Astrocyte of the cerebellum (primary cell): ENCODE measurements around the gene GHITM.
"Not testable (repeated sequence)": the region's sequence is repeated elsewhere in the genome, so short reads cannot be mapped to it uniquely, and the experiment has no call there.

Experiments
- DNase-seq: peaks from one replicate; pipeline ENCODE4 v3.0.0-alpha.2; 2011; ENCODE audit warnings: low read depth
- H3K4me3 ChIP-seq: 2 replicates; pipeline ENCODE4 v1.5.1; 2011; ENCODE audit warnings: mild to moderate bottlenecking, low read depth, low read length, moderate library complexity
- CTCF ChIP-seq: IDR thresholded peaks from 2 replicates; pipeline ENCODE4 v1.5.1; 2012; ENCODE audit warnings: low read length, low read depth, moderate library complexity, mild to moderate bottlenecking; ENCODE audit errors: missing control alignments
- in situ Hi-C: cut with HindIII; loops from 2 replicates; pipeline ENCODE4 v1.10.0; 2017; ENCODE audit warnings: low sequenced_read_pairs

Gene GHITM

DNA sequence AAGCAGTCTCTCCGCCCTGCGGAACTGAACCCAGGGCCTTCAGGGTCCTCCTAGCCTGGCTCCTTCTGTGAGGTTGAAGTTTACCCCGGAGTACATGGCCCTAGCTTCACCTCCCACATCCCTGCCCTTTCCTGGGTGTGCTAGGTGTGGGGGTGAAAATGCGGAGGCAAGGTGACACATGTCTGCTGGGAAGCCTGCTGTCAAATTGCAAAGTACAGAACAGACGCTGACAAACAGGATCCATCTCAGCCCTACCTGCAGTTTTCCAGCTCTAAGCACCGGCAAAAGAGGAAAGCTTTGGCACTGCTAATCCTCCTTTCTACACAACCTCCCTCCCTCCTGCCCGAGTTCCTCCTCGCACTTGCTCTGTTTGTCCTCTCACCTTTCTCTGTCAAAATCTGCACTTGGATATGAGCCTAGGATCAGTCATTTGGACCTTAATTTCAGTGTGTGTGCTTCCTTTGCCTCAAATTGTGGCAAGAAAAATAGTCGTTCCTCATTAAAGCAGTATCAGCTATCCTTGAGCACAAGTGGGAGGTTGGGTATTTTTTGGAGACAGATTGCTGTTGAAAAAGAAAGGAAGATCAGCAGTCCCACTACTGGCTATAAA lies 19.9 kb downstream of the GHITM start:
- no peak overlapping the region for H3K4me3 ChIP-seq
- in situ Hi-C loops: no loop called here
- DNase-seq: no peak
- no peak for TF ChIP-seq CTCF

GRCh38 chr10:84160663-84161362 lies 21.5 kb downstream of the GHITM start:
- in situ Hi-C loops: no loop called here
- no peak overlapping the region for H3K4me3 ChIP-seq
- no peak for TF ChIP-seq CTCF
- no peak for DNase-seq

- in situ Hi-C loops: no loop called here
- no peak for TF ChIP-seq CTCF
- no peak overlapping the region for H3K4me3 ChIP-seq
- no peak for DNase-seq
These were observed 24.7 kb downstream of the GHITM start for GRCh38 chr10:84163996-84164395.

DNA sequence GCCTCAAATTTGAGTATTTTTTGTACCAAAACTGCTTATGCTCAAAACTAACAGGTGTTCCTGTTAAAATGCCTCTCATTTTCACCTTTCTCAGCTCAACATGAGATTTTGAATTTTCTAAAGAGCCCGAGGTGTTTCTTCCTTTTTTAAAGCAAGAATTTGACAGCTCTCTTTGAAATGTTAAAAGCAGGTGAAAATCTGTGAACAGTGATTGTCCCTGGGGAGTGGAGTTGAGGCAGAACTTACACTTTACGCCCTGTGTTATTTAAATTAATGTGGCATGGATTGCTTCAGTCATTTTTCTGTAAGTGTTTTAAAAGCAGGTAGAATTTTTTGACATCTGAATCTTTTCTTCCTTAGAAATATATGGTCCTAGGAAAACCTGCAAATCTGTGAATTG lies 25.1 kb downstream of the GHITM start:
- TF ChIP-seq CTCF: no peak
- H3K4me3 ChIP-seq: no peak overlapping the region
- DNase-seq: no peak
- in situ Hi-C loops: no loop called here

- in situ Hi-C loops: no loop called here
These were observed 27.4 kb downstream of the GHITM start for GRCh38 chr10:84166620-84167288.

DNA sequence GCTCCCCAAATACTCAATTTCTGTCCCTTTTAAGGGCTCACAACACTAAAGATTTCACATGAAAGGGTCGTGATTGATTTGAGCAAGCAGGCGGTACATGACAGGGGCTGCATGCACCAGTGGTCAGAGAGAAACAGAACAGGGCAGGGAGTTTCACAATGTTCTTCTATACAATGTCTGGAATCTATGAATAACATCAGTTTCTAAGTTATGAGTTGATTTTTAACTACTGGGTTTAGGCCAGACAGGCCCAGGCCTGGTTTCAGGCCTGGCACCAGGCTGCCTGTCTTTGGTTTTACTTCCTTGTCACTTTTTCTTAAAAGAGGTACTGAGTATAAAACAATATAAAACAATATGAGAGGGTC lies 28.0 kb downstream of the GHITM start:
- H3K4me3 ChIP-seq, in situ Hi-C loops, DNase-seq: not testable (repeated sequence)

More at GRCh38 chr10:84166620-84167288, 27.4 kb downstream of the GHITM start:
- no peak overlapping the region for H3K4me3 ChIP-seq
- TF ChIP-seq CTCF: no peak
- no peak for DNase-seq

DNA sequence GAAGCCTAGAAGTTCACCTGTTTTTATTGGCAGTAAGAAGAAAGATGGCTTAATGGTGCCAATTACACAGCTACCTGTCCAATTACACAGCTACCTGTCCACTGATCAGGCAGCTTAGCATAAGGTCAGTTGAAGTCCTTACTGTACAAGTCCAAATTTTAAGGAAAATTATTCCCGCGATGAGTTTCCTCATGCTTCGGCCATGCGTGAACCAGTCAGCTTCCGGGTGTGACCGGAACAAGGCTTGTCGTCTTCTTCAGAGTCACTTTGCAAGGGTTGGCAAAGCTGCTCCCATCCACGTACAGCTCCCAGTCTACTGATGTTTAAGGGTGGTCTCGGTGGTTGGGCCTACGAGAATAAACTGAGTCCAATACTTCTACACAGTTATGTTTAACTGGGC lies 29.1 kb downstream of the GHITM start:
- H3K4me3 ChIP-seq, in situ Hi-C loops, DNase-seq: not testable (repeated sequence)

GRCh38 chr10:84171237-84171636 lies 31.9 kb downstream of the GHITM start:
- in situ Hi-C loops, DNase-seq, H3K4me3 ChIP-seq: not testable (repeated sequence)

GRCh38 chr10:84171700-84172466 lies 32.6 kb downstream of the GHITM start:
- in situ Hi-C loops, DNase-seq, H3K4me3 ChIP-seq: not testable (repeated sequence)
